Astrocyte (in vitro differentiated cells and primary cell): ENCODE results near the gene BAHD1.

Source experiments
- CTCF ChIP-seq: IDR thresholded peaks from 2 replicates; pipeline ENCODE4 v1.5.1; 2011; ENCODE audit warnings: low read depth, mild to moderate bottlenecking, inconsistent platforms, low read length, moderate library complexity; ENCODE audit not compliant: insufficient read depth
- EZH2 ChIP-seq: IDR thresholded peaks from 2 replicates; pipeline ENCODE4 v1.6.1; 2012; ENCODE audit warnings: mild to moderate bottlenecking, low read length, inconsistent platforms; ENCODE audit not compliant: insufficient read depth

- TF ChIP-seq EZH2: no peak
- no peak for TF ChIP-seq CTCF
Measured at GRCh38 chr15:40392986-40393948, 47.5 kb upstream of the BAHD1 start.
